Kidney tubule cell (primary cell): Measurements from ENCODE around the gene ERC1.

Experiments used
- DNase-seq: peaks from one replicate; pipeline ENCODE4 v3.0.0-alpha.2; 2018; ENCODE audit warnings: low spot score

Gene ERC1

GRCh38 chr12:1398673-1399072 is 407.6 kb downstream of the ERC1 start:
- DNase-seq, result no peak

DNA sequence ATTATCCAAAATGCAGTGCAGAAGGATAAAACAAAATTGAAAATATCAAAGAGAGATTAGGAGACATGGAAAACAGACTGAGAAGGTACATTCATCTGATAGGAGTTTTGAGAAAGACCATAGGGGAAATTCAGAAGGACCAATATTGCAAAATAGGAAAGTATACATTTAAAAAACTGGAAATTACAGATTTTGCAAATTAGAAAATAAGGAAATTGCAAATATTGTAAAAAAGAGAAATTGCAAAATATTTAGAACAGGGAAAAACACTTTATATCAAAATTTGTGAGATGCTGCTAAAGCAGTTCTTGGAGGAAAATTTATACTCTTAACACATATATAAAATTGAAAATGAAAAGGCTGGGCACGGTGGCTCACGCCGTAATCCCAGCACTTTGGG is 410.9 kb downstream of the ERC1 start:
- DNase-seq, result no peak

DNA sequence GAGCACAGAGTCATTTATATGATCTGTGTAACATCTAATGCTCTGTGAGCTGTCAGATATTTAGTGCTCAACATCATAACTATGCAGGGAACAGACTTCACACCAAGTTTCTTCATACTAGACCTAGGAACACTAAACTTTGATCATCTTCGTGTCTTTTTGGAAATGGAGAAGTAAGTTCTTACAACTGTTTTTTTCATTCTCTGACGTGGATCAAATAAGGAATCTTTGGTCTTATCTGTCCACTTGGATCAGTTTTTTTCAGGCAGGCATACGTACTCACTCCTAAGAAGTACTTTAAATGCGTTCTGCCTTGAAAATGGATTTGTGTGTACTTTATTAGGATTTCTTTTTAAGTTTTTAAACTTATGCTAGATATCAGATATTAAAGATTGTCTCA is 412.4 kb downstream of the ERC1 start:
- DNase-seq, result no peak

DNA sequence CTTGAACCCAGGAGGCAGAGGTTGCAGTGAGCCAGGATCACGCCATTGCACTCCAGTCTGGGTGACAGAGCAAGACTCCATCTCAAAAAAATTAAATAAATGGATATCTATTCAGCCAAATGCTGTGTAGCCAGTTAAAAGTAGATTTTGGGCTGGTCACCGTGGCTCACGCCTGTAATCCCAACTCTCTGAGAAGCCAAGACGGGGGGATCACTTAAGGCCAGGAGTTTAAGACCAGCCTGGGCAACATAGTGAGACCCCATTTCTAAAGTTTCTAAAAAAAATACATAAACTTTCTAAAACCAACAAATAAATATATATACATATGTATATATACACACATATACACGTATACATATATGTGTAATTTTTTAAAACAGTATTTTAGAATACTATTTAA is 414.6 kb downstream of the ERC1 start:
- no peak for DNase-seq

GRCh38 chr12:1410794-1411193 is 419.8 kb downstream of the ERC1 start:
- DNase-seq, result no peak

GRCh38 chr12:1413930-1414329 is 422.9 kb downstream of the ERC1 start:
- DNase-seq, result no peak

GRCh38 chr12:1418144-1418543 is 427.1 kb downstream of the ERC1 start:
- no peak for DNase-seq

DNA sequence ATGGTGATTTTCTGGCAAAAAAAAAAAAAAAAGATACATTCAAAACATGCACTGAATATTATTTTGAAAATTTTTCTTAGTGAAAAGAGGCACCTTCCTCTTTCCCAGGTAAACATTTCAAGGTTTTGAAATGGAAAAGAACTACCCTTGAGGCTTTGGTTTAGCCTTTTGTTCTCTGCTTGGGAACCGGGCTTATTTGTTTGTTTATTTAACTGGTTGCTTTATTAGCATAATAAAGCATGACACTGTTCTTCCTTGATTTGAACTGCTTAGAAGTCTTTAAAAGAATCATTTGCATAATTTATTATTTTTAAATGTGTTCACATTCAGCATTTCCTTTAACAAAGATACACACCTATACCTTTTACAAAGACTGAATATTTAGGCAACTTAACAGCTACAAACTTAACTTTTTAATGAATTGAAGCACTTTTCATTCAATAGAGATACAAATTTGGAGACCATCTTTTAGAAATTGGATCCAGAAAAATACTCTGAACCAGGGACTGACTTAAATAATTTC is 428.9 kb downstream of the ERC1 start:
- no peak for DNase-seq

- DNase-seq, result no peak
Measured at GRCh38 chr12:1421091-1421846, 430.2 kb downstream of the ERC1 start.

DNA sequence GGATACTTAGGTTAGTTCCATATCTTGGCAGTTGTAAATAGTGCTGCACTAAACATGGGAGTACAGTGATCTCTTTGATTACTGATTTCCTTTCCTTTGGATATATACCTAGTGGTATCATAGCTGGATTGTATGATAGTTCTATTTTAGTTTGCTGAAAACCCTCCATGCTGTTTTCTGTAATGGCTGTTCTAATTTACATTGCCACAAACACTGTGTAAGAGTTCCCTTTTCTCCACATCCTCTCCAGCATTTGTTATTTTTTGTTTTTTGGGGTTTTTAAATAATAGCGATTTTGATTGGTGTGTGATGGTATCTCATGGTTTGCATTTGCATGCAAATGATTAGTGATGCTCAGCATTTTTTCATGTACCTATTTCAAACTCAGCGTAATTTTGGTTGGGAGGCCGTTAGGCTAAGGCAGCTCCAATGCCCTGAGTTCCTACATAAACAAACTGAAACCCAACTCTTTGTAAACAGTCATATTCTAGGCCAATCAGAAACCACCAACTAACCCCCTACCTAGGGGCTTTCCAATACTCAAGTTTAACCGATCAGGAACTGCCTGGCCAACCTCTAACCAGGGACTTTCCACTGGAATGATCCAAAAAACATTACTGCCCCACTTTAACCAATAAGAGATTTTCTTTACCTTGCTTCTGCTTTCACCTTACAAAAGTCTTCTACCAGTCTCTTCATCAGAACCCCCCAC is 431.7 kb downstream of the ERC1 start:
- DNase-seq, result no peak

DNA sequence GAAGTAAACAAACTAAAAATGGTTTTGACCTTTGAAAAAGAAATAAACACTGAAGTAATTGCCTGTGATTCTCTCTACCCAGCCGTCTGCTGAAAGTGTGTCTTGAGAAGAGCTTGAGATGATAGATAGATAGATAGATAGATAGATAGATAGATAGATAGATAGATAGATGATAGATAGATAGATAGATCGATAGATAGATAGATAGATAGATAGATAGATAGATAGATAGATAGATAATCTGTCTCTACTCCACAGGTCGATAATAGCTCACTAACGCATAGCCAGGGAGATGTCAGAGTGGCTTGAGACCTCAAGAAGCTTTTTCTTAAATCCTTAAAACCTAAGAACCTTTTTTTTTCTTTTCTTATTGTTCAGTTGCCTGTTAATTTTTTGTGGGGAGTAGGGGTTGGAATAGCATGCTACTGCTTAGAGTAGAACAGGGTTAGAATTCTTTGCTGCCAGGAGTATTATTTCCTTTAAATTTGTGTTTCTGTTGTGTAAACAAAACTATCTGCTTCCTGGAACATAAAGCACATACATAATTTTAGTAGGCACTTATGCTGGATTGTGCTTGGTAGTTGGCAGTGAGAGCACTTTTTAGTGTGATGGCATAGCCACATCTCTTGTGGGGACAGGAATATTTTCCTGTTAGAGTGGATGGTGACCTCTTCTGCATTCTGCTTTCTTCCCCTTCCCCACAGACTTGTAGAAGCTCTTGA is 433.8 kb downstream of the ERC1 start:
- no peak for DNase-seq

- DNase-seq, result no peak
Measured at GRCh38 chr12:1425396-1425729, 434.3 kb downstream of the ERC1 start.

DNA sequence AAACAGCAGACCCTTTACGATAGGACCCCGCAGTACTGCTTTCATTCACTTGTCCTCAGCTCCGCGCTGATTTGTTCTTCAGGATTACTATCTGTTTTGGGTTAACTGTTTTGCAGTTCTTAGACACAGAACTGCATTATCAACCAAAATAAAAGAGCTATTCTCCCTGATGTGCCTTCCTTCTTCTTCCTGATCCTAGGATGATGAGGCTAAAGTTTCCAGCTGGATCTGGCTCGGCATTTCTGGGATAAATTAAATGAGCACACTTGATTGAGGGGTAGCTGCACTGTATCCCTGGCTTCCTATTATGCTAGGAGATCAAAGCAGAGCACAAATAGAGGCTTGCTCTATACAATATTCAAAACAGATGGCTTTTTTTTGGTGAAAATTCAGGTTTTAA is 437.6 kb downstream of the ERC1 start:
- DNase-seq, result no peak

GRCh38 chr12:1429980-1430379 is 439.0 kb downstream of the ERC1 start:
- DNase-seq, result peak; percentile 10

DNA sequence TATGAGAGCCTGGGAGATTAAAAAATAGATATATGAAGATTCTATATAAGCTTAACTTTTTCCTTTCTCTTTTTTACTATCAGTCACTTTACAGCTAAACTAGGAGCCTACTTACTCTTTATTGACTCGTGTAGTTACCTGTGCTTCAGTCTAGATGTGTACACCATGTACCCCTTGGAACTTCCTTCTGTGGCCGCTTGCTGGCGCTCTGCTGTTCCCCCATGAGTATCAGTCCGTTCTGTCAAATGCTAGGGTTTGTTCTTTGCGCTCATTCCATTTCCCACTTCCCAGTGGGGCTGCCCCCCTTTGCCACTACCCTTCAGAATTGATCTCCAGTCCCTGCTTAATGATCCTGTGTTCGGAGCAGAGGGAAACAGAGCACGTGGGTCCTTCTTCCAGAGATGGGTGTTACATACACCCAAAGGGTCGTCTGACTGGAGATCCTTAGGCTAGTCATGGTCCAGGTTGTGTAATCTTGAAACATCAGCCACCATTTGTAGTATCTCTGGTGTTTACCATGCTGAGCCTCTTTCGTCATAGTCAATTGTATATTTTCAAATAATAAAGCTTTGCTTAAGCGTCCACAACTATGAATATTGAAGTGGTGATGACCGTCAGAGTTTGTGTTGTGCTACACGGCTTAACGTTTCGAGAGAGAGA is 443.4 kb downstream of the ERC1 start:
- no peak for DNase-seq

DNA sequence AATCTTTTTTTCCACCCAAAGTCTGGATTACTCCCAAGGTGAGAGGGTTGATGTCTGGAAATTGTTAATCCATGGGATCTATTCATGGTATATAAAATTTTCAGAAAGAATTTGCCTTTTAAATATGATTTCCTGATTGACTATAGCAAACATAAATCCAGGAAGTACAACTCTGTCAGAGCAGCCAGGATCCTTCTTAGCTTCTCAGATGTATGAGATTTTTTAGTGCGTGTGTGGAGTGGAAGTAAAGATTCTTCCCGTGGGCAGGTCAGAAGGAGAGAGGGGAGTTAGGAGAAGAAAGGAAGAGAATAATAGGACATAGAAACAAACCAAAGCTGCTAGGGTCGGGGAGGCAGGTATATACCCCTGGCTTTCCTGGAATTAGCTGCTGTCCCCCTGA is 444.0 kb downstream of the ERC1 start:
- no peak for DNase-seq

DNA sequence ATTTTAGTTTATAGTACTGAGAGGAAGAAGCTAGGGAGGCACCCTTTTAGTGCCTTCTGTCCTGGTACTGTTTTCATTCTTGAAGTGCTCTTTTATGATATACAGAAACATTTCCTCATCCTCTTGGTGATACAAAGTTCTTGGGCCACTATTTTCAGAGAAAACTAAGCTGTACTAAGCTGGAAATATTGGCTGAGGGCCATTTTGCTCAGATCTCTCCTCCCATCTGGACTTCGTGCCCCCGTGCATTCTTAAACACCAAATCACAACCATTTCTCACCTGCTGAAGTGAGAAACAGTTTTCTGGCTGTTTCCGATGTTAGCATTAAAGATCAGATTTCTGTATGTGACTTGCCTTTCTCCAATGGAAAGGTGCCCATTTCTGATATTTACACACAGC is 444.4 kb downstream of the ERC1 start:
- DNase-seq, result peak; percentile 28

- no peak for DNase-seq
Measured at GRCh38 chr12:1436015-1436414, 445.0 kb downstream of the ERC1 start.

DNA sequence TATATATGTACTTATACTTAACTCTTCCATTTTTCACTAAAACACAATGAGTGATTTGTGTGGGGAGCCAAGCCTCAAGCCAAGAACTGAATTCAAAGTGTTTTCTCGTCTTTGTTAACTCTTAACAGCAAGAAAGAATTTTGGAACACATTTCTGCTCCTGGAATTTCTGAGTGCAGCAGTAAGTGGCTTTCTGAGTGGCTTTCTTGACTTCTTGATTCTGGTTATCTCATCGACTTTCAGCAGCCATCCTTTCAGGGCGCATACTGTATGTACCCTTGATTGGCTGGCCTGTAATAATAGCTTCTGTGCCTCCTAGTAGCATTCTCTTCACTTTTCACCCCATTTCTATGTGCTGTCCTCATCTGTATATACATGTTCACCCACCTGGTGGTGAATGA is 446.0 kb downstream of the ERC1 start:
- DNase-seq, result no peak

DNA sequence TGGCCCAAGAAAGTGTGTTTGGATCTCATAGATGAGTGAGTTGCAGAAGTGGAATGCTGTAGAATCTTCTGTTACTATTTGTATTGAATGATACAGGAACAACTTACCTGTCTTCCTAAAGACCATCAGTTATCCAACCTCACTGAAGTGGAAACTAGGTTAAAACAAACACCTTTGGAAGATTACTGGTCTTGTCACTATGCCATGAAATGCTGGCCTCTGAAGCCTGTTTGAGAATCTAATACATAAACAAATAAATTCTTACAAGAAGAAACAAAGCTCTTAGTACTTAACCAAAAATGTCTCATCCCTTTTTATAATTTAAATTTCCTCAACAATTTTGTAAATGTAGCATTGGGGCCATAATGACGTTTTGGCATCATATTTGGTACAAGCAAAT is 448.2 kb downstream of the ERC1 start:
- no peak for DNase-seq

DNA sequence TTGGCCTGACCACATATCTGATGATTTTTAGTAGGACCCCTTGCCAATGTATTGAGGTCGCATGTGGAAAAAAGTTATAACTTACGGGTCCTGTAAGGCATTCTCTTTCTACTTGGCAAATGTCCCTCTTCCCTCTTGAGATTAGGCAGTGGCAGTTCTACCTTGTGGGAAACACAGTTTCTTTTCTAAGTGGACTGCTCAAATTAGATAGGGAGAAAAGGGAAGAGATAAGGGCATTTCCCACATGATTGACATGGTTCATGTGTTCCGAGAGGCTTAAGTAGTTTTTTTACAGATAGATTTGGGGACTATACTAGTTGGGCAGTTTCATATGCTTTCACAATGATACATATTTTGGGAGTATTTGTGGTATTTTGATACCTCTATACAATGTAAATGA is 448.7 kb downstream of the ERC1 start:
- DNase-seq, result no peak

GRCh38 chr12:1443421-1444141 is 452.6 kb downstream of the ERC1 start:
- peak; percentile 70 for DNase-seq
